Measurements from ENCODE around the gene GSTK1.

The GSTK1 gene

GRCh38 chr7:143221737-143222136 is 41.5 kb upstream of the GSTK1 start, which contains the start of gene TAS2R40:
TSS of gene TAS2R40 (plus strand) at chr7:143222037. CDS start at chr7:143222079, 42 bp downstream.
- TF ChIP-seq, protein P1, sequence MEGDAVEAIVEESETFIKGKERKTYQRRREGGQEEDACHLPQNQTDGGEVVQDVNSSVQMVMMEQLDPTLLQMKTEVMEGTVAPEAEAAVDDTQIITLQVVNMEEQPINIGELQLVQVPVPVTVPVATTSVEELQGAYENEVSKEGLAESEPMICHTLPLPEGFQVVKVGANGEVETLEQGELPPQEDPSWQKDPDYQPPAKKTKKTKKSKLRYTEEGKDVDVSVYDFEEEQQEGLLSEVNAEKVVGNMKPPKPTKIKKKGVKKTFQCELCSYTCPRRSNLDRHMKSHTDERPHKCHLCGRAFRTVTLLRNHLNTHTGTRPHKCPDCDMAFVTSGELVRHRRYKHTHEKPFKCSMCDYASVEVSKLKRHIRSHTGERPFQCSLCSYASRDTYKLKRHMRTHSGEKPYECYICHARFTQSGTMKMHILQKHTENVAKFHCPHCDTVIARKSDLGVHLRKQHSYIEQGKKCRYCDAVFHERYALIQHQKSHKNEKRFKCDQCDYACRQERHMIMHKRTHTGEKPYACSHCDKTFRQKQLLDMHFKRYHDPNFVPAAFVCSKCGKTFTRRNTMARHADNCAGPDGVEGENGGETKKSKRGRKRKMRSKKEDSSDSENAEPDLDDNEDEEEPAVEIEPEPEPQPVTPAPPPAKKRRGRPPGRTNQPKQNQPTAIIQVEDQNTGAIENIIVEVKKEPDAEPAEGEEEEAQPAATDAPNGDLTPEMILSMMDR (IDR thresholded peaks at IDR 0.05; ENCODE audit: low read depth, low read length, missing control alignments) = no peak
- no peak for DNase-seq (ENCODE audit: extremely low read depth, low read depth)
- no peak within 1 kb of the TSS for H3K4me3 ChIP-seq (replicated peaks; ENCODE audit: low read depth, low read length)

DNA sequence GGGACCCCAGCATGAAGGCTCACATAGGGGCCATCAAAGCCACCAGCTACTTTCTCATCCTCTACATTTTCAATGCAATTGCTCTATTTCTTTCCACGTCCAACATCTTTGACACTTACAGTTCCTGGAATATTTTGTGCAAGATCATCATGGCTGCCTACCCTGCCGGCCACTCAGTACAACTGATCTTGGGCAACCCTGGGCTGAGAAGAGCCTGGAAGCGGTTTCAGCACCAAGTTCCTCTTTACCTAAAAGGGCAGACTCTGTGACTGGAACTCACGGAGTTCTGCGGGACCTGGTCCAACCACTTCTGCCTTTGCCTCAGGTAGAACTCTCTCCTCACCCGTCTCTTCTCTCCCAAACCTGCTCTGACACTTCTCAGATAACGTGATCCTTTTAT is 40.5 kb upstream of the GSTK1 start:
- H3K4me3 ChIP-seq (replicated peaks; ENCODE audit: low read depth, low read length) = no peak overlapping the region
- DNase-seq (ENCODE audit: extremely low read depth, low read depth) = no peak
- TF ChIP-seq, protein P1 (IDR thresholded peaks at IDR 0.05; ENCODE audit: low read depth, low read length, missing control alignments) = no peak

GRCh38 chr7:143223784-143224183 is 39.5 kb upstream of the GSTK1 start:
- no peak overlapping the region for H3K4me3 ChIP-seq (replicated peaks; ENCODE audit: low read depth, low read length)
- TF ChIP-seq, protein P1 (IDR thresholded peaks at IDR 0.05; ENCODE audit: low read depth, low read length, missing control alignments) = no peak
- DNase-seq (ENCODE audit: extremely low read depth, low read depth) = no peak

DNA sequence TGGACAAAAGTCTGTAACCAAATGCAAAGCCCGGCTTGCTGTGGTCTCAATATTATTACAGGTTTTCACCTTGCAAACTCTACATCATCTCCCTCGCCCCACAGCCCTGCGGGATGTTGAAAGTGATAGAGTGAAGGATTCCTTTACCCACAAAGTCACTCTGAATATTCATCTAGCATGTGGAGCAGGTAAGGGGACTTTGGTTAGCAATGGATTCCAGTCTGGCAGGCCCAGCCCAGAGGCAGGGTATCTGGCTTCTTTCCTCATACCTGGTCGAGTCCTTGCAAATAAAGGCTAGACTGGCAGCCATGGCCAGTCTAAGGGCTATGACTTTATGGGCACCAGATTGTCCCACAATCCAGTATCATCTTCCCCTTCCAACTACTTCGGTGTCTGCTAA is 38.2 kb upstream of the GSTK1 start:
- no peak overlapping the region for H3K4me3 ChIP-seq (replicated peaks; ENCODE audit: low read depth, low read length)
- TF ChIP-seq, protein P1 (IDR thresholded peaks at IDR 0.05; ENCODE audit: low read depth, low read length, missing control alignments) = no peak
- no peak for DNase-seq (ENCODE audit: extremely low read depth, low read depth)

DNA sequence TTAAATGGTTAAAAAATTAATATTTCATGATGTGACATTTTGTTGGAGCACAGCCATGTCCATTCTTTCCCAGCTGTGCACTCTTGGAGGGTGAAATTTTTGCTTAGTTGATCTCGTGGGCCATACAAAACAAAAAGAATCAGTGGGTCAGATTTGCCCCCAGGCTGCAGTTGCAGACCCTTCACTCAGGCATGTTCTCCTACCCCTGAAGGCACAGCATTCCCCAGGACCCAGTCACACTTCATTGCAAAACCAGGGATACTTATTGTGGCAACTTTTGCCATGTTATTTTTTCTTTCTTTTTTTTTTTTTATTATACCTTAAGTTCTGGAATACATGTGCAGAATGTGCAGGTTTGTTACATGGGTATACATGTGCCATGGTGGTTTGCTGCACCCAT is 35.4 kb upstream of the GSTK1 start:
- TF ChIP-seq, protein P1 (IDR thresholded peaks at IDR 0.05; ENCODE audit: low read depth, low read length, missing control alignments) = no peak
- DNase-seq (ENCODE audit: extremely low read depth, low read depth) = no peak
- H3K4me3 ChIP-seq (replicated peaks; ENCODE audit: low read depth, low read length) = no peak overlapping the region

GRCh38 chr7:143229054-143229790 is 34.0 kb upstream of the GSTK1 start:
- no peak for DNase-seq (ENCODE audit: extremely low read depth, low read depth)
- H3K4me3 ChIP-seq (replicated peaks; ENCODE audit: low read depth, low read length) = no peak overlapping the region
- TF ChIP-seq, protein P1 (IDR thresholded peaks at IDR 0.05; ENCODE audit: low read depth, low read length, missing control alignments) = no peak
